Measurements from ENCODE around the gene NIPA2.

The NIPA2 gene

GRCh38 chr15:22895465-22896190 lies 57.2 kb downstream of the NIPA2 start:
- in situ Hi-C loops (cut with MboI; ENCODE audit: low sequenced_read_pairs): no loop called here

- in situ Hi-C loops (cut with MboI; ENCODE audit: low sequenced_read_pairs): no loop called here
Measured at GRCh38 chr15:22902046-22902445, 63.6 kb downstream of the NIPA2 start.

GRCh38 chr15:22902578-22902977 lies 64.1 kb downstream of the NIPA2 start:
- in situ Hi-C loops (cut with MboI; ENCODE audit: low sequenced_read_pairs): no loop called here

GRCh38 chr15:22902981-22903380 lies 64.5 kb downstream of the NIPA2 start:
- in situ Hi-C loops (cut with MboI; ENCODE audit: low sequenced_read_pairs): no loop called here

GRCh38 chr15:22903427-22903826 lies 65.0 kb downstream of the NIPA2 start:
- in situ Hi-C loops (cut with MboI; ENCODE audit: low sequenced_read_pairs): no loop called here

GRCh38 chr15:22903961-22904534 lies 65.6 kb downstream of the NIPA2 start:
- in situ Hi-C loops (cut with MboI; ENCODE audit: low sequenced_read_pairs): no loop called here

- in situ Hi-C loops (cut with MboI; ENCODE audit: low sequenced_read_pairs): no loop called here
Measured at GRCh38 chr15:22904736-22905135, 66.3 kb downstream of the NIPA2 start.

GRCh38 chr15:22907161-22907950 lies 68.9 kb downstream of the NIPA2 start:
- in situ Hi-C loops (cut with MboI; ENCODE audit: low sequenced_read_pairs): no loop called here

- in situ Hi-C loops (cut with MboI; ENCODE audit: low sequenced_read_pairs): no loop called here
Measured at GRCh38 chr15:22908830-22909229, 70.4 kb downstream of the NIPA2 start.

- in situ Hi-C loops (cut with MboI; ENCODE audit: low sequenced_read_pairs): no loop called here
Measured at GRCh38 chr15:22911306-22911705, 72.8 kb downstream of the NIPA2 start.

GRCh38 chr15:22912256-22912655 lies 73.8 kb downstream of the NIPA2 start:
- in situ Hi-C loops (cut with MboI; ENCODE audit: low sequenced_read_pairs): no loop called here

GRCh38 chr15:22913646-22914380 lies 75.3 kb downstream of the NIPA2 start:
- in situ Hi-C loops (cut with MboI; ENCODE audit: low sequenced_read_pairs): no loop called here

GRCh38 chr15:22915866-22916515 lies 77.5 kb downstream of the NIPA2 start:
- in situ Hi-C loops (cut with MboI; ENCODE audit: low sequenced_read_pairs): no loop called here

- in situ Hi-C loops (cut with MboI; ENCODE audit: low sequenced_read_pairs): no loop called here
Measured at GRCh38 chr15:22916606-22917350, 78.3 kb downstream of the NIPA2 start.

GRCh38 chr15:22917556-22917955 lies 79.1 kb downstream of the NIPA2 start:
- in situ Hi-C loops (cut with MboI; ENCODE audit: low sequenced_read_pairs): no loop called here

Data from HL-60/S4 treated with retinoic acid at 250 ng/mL for 4 days and 3 days (cell line).